ENCODE results near the gene CYP27C1. TPM values are rescaled to one million over a fixed set of nuclear protein-coding genes. Genes with fewer than 3 reads are reported as not detected.
"Not testable (repeated sequence)": the region's sequence is repeated elsewhere in the genome, so short reads cannot be mapped to it uniquely, and the experiment has no call there.

Gene CYP27C1
- total RNA-seq, 4 donors from 2014 or later: 0.24 to 0.44 (median 0.37) TPM; not detected in 1

DNA sequence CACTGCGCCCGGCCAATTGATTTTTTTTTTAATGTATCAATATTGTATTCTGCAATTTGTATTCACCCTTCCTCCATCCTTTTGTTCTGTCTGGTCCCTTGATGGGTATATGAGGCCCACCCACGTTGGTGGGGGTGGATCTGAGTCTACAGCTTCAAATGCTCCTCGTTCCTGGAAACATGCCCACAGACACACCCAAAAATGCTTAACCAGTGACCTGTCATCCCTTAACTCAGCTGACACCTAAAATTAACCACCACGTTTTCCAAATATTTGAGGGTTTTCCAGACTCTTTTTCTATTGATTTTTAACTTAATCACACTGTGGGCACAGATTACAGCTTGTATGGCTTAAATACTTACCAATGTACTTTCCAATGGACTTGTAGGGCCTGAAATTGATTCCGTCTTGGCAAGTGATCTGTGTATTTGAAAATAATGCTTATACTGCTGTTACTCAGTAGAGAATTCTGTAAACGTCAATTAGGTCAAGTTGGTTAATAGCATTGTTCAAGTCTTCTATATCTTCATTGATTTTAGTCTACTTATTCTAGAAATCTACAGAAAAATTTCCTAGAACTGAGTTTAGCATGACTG is 34.4 kb upstream of the CYP27C1 start:
- ATAC-seq (ENCODE audit: low FRiP score): no peak
- TF ChIP-seq, protein P1, sequence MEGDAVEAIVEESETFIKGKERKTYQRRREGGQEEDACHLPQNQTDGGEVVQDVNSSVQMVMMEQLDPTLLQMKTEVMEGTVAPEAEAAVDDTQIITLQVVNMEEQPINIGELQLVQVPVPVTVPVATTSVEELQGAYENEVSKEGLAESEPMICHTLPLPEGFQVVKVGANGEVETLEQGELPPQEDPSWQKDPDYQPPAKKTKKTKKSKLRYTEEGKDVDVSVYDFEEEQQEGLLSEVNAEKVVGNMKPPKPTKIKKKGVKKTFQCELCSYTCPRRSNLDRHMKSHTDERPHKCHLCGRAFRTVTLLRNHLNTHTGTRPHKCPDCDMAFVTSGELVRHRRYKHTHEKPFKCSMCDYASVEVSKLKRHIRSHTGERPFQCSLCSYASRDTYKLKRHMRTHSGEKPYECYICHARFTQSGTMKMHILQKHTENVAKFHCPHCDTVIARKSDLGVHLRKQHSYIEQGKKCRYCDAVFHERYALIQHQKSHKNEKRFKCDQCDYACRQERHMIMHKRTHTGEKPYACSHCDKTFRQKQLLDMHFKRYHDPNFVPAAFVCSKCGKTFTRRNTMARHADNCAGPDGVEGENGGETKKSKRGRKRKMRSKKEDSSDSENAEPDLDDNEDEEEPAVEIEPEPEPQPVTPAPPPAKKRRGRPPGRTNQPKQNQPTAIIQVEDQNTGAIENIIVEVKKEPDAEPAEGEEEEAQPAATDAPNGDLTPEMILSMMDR (IDR thresholded peaks at IDR 0.05): no peak
- DNase-seq (ENCODE audit: low spot score): no peak

DNA sequence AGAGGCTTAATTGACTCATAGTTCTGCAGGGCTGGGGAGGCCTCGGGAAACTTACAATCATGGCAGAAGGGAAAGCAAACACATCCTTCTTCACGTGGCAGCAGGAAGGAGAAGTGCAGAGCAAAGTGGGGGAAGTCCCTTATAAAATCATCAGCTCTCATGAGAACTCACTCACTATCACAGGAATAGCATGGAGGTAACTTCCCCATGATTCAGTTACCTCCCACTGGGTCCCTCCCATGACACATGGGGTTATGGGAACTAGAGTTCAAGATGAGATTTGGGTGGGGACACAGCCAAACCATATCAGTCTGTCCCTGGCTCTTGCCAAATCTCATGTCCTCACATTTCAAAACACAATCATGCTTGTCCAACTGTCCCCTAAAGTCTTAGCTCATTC is 21.1 kb upstream of the CYP27C1 start:
- not testable (repeated sequence) for ATAC-seq (ENCODE audit: low FRiP score); DNase-seq (ENCODE audit: low spot score)

DNA sequence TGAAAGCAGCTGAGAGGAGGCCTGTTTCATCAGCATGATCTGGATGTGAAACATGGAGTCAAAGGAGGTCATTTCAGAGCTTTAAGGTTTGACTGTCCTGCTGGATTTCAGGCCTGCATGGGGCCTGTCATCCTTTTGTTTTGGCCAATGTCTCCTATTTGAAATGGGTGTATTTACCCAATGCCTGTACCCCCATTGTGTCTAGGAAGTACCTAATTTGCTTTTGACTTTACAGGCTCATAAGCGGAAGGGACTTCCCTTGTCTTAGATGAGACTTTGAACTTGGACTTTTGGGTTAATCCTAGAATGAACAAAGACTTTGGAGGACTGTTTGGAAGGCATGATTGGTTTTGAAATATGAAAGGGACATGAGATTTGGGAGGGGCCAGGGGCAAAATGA is 19.3 kb upstream of the CYP27C1 start:
- DNase-seq (ENCODE audit: low spot score): no peak
- ATAC-seq (ENCODE audit: low FRiP score): no peak
- TF ChIP-seq, protein P1 (IDR thresholded peaks at IDR 0.05): no peak

DNA sequence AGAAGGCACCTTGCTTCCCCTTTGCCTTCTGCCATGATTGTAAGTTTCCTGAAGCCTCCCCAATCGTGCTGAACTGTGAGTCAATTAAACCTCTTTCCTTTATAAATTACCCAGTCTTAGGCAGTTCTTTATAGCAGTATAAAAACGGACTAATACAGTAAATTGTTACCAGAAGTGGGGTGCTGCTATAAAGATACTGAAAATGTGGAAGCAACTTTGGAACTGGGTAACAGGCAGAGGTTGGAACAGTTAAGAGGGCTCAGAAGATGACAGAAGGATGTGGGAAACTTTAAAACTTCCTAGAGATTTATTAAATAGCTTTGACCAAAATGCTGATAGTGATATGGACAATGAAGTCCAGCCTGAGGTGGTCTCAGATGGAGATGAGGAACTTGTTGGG is 17.7 kb upstream of the CYP27C1 start:
- not testable (repeated sequence) for ATAC-seq (ENCODE audit: low FRiP score); DNase-seq (ENCODE audit: low spot score)

DNA sequence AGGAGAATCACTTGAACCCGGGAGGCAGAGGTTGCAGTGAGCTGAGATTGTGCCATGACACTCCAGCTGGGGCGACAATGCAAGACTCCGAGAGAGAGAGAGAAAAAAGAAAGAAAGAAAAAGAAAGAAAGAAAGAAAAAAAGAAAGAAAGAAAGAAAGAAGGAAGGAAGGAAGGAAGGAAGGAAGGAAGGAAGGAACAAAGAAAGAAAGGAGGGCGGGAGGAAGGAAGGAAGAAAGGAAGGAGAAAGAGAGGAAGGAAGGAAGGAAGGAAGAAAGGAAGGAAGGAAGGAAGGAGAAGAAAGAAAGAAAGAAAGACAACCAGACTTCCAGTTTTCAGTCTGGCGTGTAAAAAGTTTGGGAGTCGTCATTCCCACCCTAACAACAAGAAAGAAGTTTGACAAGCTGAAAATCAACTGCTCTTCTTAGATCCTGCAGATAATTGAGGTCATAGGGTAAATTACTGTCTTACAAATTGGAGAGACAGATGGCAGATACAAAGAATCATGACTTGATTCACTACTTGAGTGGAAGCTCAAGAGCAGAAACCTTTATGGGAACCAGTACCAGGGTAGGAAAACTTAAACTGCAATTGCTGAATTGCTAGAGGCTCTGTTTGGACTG is 15.1 kb upstream of the CYP27C1 start:
- ATAC-seq (ENCODE audit: low FRiP score) (no peak), DNase-seq (ENCODE audit: low spot score) (no peak)
- TF ChIP-seq, protein P1 (IDR thresholded peaks at IDR 0.05): no peak

DNA sequence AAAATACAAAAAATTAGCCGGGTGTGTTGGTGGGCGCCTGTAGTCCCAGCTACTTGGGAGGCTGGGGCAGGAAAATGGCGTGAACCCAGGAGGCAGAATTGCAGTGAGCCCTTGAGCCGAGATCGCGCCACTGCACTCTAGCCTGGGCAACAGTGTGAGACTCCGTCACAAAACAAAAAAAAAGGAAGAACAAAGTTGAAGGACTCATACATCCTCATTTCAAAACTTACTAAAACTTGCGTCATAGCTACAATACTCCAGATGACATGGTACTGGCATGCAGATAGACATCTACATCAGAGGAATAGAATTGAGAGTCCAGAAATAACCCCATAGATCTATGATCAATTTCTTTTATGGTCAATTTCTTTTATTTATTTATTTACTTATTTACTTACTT is 13.6 kb upstream of the CYP27C1 start:
- DNase-seq (ENCODE audit: low spot score): no peak
- ATAC-seq (ENCODE audit: low FRiP score): no peak
- TF ChIP-seq, protein P1 (IDR thresholded peaks at IDR 0.05): no peak

DNA sequence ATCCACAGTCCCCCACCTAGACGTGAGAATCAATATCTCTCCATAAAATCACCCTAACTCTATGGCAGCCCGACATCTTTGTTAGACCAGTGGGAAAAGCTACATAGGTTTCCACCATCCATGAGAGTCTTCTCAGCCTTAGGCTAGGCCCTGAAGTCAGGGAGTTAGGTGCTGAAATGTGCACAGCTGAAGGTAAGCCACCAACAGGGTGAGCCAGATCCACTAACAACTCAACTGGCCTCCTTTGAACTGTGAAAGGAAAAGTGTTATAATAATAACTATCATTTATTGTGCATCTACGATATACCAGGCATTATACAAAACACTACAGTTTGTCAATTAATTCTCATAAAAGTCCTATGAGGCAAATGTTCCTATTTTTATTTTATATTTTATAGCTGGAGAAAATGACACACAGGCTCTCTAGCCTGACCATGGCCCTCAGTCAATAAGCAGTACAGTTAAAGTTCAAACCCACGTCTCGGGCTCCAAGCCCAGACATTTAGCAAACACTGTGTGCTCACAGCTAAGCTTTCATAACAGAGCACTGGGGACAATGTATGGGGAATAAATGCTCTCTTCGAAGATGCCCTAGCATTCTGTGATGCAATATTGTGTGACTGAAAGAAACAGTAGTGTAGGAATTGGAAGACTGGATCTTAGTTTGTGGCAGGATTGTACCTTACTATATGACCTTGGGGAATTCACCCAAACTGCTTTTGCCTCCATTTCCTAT is 11.2 kb upstream of the CYP27C1 start:
- DNase-seq (ENCODE audit: low spot score) (no peak), ATAC-seq (ENCODE audit: low FRiP score) (no peak)
- TF ChIP-seq, protein P1 (IDR thresholded peaks at IDR 0.05): no peak

DNA sequence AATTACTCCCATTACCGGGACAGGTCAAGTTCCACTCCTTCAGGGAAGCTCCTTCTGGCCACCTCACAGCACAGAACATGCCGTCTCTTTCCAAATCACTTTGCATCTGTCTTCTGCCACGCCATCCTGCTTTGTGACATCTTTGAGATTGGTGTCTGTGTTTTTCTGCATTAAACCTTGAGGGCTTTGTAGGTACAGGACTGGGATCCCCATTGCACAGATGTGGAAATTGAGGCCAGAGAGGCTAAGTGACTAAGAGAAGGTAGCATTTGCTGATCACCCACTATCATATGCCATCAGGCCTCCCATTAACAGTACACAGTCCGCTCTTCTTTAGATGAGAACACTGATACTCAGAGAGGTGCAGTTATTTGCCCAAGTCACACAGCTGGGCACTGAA is 9.5 kb upstream of the CYP27C1 start:
- ATAC-seq (ENCODE audit: low FRiP score) (no peak), DNase-seq (ENCODE audit: low spot score) (no peak)
- TF ChIP-seq, protein P1 (IDR thresholded peaks at IDR 0.05): no peak
